ENCODE results near the gene FYN.
"Not testable (repeated sequence)": the region's sequence is repeated elsewhere in the genome, so short reads cannot be mapped to it uniquely, and the experiment has no call there.

The FYN gene

GRCh38 chr6:111681860-111682259, 191.4 kb downstream of the FYN start:
- H3K4me3 ChIP-seq (ENCODE audit: low read depth, low read length), result no peak overlapping the region
- no peak for DNase-seq (ENCODE audit: low read depth)

DNA sequence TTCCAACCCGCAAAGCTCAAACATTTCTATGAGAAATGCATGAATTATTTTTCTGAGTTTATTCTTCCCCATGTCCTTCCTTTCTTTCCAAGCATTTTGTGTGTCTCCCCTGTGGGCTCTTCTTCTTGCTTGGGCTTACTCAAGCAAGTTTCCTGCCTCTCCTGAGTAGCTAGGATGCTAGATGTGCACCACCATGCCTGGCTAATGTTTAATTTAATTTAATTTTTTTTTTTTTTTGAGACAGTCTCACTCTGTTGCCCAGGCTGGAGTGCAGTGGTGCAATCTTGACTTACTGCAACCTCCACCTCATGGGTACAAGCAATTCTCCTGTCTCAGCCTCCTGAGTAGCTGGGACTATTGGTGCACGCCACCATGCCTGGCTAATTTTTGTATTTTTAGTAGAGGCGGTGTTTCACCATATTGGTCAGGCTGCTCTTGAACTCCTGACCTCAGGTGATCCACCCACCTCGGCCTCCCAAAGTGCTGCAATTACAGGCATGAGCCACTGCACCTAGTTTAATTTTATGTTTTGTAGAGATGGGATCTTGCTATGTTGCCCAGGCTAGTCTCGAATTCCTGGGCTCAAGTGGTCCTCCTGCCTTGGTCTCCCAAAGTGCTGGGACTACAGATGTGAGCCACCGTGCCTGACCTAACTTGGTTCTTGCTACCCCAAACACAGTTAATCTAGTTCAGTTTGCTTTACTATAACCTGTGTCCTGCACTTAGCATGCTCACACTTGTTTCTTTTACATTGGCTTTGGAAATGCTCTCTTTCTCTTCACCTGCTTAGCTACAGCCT, 192.2 kb downstream of the FYN start:
- not testable (repeated sequence) for H3K4me3 ChIP-seq (ENCODE audit: low read depth, low read length); DNase-seq (ENCODE audit: low read depth)

GRCh38 chr6:111680015-111680712, 193.1 kb downstream of the FYN start:
- no peak for DNase-seq (ENCODE audit: low read depth)
- H3K4me3 ChIP-seq (ENCODE audit: low read depth, low read length), result no peak overlapping the region

DNA sequence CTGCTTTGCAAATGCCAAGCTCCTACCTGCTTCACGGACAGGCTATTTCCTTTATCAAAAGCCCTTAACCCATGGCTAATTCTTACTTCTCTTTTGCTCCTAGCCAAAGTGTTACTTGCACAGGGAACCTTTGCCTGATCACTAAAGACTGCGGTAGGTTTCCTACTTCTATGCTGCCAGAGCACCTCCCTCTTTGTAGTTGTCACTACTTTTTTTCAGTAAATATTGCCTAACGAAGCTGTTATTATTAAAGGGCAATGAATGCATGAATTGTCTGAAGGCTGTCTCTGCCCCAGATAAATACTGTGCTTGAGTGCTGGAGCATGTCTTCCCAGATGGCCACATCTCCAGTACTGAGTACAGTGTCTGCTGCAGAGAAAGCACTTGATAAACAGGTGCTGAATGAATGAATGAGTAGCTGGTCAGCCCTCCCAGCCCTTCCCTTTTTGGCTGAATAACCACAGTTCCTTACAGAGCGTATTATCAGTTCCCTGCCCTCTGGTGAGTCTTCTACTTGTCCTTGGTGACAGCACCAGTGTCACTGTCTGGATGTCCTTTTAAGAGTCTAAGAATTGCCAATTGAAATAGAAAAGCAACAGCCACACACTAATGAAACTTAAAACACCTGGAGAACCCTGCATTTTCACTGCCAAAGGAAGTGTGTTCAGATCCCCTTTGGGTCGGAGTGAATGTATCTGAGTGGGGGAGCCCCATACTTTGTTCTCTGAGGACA, 194.0 kb downstream of the FYN start:
- DNase-seq (ENCODE audit: low read depth), result no peak
- no peak overlapping the region for H3K4me3 ChIP-seq (ENCODE audit: low read depth, low read length)

GRCh38 chr6:111677249-111677990, 195.8 kb downstream of the FYN start:
- H3K4me3 ChIP-seq (ENCODE audit: low read depth, low read length), result no peak overlapping the region
- DNase-seq (ENCODE audit: low read depth), result no peak

DNA sequence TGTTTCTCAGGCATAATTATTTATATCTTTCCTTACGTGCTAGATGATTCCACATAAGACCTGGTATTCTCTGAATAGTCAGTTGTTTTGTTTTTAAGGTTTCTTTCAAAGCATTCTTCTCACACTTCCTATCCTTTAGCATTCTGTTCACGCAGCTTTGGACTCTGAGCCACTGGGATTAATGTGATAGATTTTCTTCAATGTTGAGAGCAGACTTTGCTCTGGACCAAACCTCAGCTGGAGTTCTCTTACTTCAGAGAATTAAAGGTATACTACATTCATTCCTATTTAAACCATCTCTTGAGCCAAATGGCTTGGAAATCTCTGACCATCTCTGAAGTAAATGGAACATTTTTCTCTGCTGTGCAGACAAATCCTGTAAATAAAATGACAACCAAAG, 196.9 kb downstream of the FYN start:
- no peak for DNase-seq (ENCODE audit: low read depth)
- no peak overlapping the region for H3K4me3 ChIP-seq (ENCODE audit: low read depth, low read length)

DNA sequence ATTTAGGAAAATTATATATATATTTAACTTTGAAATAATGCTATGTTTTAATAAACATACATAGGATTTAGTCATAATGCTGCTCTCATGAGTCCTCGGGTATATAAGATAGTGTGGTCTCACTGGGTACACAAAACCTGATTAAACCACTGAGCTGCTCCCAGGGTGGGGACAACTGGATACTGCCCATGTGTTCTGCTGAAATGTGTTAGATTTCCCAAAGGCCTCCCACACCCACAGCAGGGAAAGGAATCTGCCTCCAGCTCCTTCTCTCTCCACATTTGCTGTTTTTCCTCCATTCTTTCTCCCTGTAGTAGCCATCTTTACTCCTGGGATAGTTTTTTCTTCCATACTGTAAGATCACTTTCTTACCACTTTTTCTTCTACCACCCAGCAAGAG, 198.4 kb downstream of the FYN start:
- H3K4me3 ChIP-seq (ENCODE audit: low read depth, low read length), result no peak overlapping the region
- DNase-seq (ENCODE audit: low read depth), result no peak

DNA sequence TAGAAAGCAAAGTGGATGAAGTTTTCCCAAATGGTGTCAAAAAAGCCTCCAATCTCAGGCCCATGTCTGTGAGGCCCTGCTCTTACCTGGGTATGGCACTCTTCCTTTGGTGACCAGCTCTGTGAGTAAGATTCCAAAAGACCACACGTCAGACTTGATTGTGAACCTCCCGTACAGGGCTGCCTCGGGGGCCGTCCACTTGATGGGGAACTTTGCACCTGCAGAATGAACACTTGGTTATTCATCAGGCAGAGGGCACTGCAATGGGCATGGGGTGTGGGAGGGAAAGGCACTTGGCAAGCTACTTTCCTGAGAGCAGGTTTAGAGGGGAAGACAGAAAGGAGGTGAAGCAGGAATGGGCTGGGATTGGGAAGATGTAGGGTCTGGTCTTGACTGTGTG, 198.8 kb downstream of the FYN start:
- no peak overlapping the region for H3K4me3 ChIP-seq (ENCODE audit: low read depth, low read length)
- no peak for DNase-seq (ENCODE audit: low read depth)

DNA sequence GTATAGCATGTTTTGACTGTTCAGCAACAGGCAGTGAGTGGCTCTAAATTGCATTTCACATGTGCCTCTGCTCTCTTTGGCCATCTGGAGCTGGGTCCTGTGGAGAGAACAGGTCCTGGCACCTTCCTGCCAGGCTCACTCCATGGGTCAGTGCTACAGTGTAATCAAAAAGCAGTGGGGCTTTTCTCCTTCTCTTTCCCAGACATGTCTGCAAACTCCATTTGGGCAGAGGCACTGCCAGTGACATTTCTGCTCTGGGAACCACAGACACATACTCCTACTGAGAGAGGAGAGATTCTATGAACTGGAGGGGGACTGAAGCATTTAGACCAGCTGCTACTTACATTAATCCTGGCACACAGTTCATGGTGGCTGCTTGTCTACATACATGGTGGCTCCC, 199.3 kb downstream of the FYN start:
- no peak for DNase-seq (ENCODE audit: low read depth)
- H3K4me3 ChIP-seq (ENCODE audit: low read depth, low read length), result no peak overlapping the region

DNA sequence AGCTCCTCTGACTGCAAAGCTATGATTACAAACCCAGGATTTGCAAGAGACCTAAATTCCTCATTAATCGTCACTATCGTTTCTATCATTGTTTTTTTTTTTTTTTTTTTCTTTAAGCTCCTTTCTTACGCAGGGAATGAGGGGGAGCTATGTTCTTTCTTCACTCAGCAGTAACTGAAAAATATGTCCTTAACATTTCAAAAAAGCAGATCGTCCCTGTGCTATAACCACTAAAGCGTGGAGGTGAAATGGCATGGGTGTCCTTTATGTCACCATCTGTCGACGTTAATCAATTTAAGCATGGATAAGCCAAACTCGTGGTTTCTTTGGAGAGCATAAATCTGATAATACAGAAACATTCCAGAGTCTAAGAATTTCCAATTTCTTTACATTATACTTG, 199.7 kb downstream of the FYN start:
- no peak overlapping the region for H3K4me3 ChIP-seq (ENCODE audit: low read depth, low read length)
- DNase-seq (ENCODE audit: low read depth), result no peak

DNA sequence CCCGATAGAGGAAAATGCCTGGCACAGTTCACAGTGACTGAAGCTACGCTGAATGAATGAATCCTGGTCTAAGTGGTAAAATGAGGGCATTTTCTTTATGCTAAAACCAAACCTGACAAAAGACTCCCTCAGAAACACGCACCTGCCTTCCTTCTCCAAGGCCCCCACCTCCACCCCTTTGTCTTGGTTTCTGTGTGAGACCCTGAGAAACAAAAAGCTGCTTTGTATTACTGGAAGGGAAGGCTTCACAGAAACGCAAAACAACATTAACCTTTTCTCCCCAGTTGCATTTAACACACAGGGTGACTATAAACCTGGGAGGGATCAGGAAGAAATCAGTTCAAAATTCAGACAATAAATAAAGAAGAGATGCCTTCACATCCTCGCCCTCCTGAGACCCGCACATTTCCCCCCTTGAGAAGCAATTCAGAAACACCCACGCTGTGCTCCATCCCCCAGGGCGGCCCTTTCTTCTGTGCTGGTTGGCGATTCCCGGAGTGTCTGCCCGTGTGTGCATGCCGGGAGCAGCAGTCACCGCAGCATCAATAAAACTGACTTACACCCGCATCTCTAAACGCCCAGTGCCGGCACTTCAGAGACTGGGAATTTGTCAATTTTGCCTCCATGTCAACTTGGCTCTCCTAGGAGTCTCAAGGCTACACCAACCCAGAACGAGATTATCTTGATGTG, 200.3 kb downstream of the FYN start:
- DNase-seq (ENCODE audit: low read depth), result no peak
- H3K4me3 ChIP-seq (ENCODE audit: low read depth, low read length), result no peak overlapping the region

DNA sequence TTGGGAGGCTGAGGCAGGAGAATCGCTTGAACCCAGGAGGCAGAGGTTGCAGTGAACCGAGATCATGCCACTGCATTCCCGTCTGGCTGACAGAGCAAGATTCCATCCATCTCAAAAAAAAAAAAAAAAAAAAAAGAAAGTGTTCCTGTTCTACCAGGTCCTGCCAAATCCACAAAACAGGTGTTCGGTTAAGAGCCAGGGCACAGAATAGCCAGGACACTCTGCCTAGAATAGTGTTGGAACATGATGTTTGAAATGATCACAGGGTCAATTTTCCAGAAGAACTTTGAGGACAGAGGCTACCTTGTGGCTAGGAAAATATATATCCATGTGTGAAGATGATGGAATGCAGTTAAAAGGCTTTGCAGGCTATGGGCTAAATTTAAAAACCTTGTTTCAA, 203.9 kb downstream of the FYN start:
- no peak for DNase-seq (ENCODE audit: low read depth)
- no peak overlapping the region for H3K4me3 ChIP-seq (ENCODE audit: low read depth, low read length)

- no peak for DNase-seq (ENCODE audit: low read depth)
- H3K4me3 ChIP-seq (ENCODE audit: low read depth, low read length), result no peak overlapping the region
Observed at GRCh38 chr6:111668410-111668809, 204.8 kb downstream of the FYN start.

GRCh38 chr6:111667931-111668330, 205.3 kb downstream of the FYN start:
- DNase-seq (ENCODE audit: low read depth), result no peak
- no peak overlapping the region for H3K4me3 ChIP-seq (ENCODE audit: low read depth, low read length)

DNA sequence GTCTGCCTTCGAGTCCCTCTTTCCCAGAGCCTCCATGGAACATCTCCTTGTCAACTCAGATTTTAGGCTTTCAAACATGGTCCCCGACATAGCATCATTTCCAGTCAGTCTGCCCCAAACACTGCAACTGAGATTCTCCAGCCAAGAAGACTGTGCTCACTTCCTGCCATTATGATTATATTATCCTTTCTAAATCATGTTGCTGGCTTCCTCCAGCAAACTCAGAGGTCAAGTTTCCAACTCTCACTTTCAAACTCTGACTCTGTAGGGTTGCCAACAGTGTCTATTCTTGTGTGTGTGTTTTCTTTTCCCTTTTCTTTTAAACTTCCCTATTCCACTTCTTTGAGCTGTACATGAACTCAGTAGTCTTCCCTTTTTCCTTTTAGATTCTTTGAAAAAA, 206.4 kb downstream of the FYN start:
- no peak overlapping the region for H3K4me3 ChIP-seq (ENCODE audit: low read depth, low read length)
- DNase-seq (ENCODE audit: low read depth), result no peak

GRCh38 chr6:111664565-111665030, 208.7 kb downstream of the FYN start:
- no peak for DNase-seq (ENCODE audit: low read depth)
- no peak overlapping the region for H3K4me3 ChIP-seq (ENCODE audit: low read depth, low read length)

DNA sequence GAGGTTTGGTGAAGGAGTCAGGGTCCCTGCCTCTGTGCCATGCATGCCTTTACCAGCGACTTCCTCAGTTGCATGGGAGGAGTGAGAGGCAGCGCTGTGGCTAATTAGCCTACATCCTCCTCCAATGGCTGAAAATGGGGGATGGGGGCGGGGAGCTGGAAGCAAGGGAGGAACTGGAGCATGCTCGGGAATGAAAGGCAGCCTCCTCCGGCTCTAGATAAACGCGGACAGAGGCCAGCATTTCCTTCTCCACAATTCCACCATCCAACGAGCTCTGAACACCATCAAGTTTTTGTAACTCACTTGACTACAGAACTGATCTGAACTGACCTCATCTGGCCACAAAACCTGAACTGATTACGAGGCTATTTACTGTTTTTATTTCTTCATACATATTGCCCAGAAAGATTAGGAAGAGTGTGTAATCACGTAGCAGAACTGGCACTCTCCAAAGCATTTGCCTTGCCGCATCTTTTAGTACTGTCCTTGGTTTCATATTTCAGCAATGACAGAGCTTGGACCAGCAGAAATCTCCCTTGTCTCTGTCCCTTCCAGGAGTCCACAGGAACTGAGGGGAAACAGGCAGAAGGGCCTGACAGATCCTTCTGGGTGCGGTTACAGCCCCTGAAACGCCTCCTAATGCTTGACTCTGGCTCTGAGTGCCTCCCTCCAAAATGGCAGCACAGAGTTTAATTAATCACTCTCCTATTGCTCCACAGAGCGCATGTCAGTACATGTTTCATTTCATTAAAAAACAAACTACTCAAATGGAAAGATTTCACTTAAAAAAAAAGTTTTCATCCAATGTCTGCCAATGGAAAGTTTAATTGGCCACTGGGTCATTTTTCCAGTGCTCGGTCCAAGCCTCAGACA, 209.3 kb downstream of the FYN start:
- H3K4me3 ChIP-seq (ENCODE audit: low read depth, low read length), result no peak overlapping the region
- no peak for DNase-seq (ENCODE audit: low read depth)

Data from skeletal muscle cell (primary cell).